Heart left ventricle (tissue), 16 donors: ENCODE measurements around the gene BLOC1S1. TPM values are rescaled to one million over a fixed set of nuclear protein-coding genes. Genes with fewer than 3 reads are reported as not detected.

Experiments used
- ATAC-seq, 4 donors: fragments of 200-7000 bp; cut with Tn5 transposase; one replicate each; pipeline ENCODE4 v1.9.1; 2020 to 2022; ENCODE audit warnings: moderate library complexity in 4 of 4, mild to moderate bottlenecking in 3 of 4, moderate number of reproducible peaks in 1 of 4
- DNase-seq, 5 donors: peaks; one replicate each; pipeline ENCODE4 v3.0.0-alpha.2; 2020
- H3K27ac ChIP-seq, 12 donors: fragments of 200-600 bp; sonication (generic) in 4 of 12; one replicate each; pipeline versions ENCODE4 v1.5.0 to v1.8.0; 2016 to 2022; ENCODE audit warnings: mild to moderate bottlenecking in 2 of 12
- H3K27me3 ChIP-seq, 9 donors: fragments of 200-600 bp; sonication (generic) in 2 of 9; one replicate each; pipeline versions ENCODE4 v1.5.1 to v1.8.0; 2016 to 2022; ENCODE audit warnings: mild to moderate bottlenecking in 3 of 9
- H3K36me3 ChIP-seq, 9 donors: fragments of 200-600 bp; sonication (generic) in 2 of 9; one replicate each; pipeline versions ENCODE4 v1.5.0 to v1.8.0; 2018 to 2022; ENCODE audit warnings: mild to moderate bottlenecking in 2 of 9
- H3K4me1 ChIP-seq, 12 donors: fragments of 200-600 bp; sonication (generic) in 4 of 12; one replicate each; pipeline versions ENCODE4 v1.5.0 to v1.8.0; 2016 to 2022; ENCODE audit warnings: mild to moderate bottlenecking in 3 of 12
- H3K4me3 ChIP-seq, 12 donors: fragments of 200-600 bp; sonication (generic) in 4 of 12; one replicate each; pipeline versions ENCODE4 v1.5.0 to v1.8.0; 2017 to 2022; ENCODE audit warnings: mild to moderate bottlenecking in 9 of 12, moderate library complexity in 4 of 12
- H3K9me3 ChIP-seq, 12 donors: fragments of 200-600 bp; sonication (generic) in 4 of 12; one replicate each; pipeline versions ENCODE4 v1.5.0 to v1.8.0; 2016 to 2022; ENCODE audit warnings: mild to moderate bottlenecking in 1 of 12
- POLR2A ChIP-seq, 2 donors: fragments of 450-650 bp; IDR thresholded peaks; one replicate each; pipeline ENCODE4 v1.6.1; 2017; ENCODE audit warnings: antibody characterized with exemption in 2 of 2, mild to moderate bottlenecking in 2 of 2, moderate library complexity in 2 of 2
- WGBS, 4 donors: extraction: QIAGEN DNeasy Blood & Tissue Kit in 2 of 4; methylation state at CpG; one replicate each; pipeline versions ENCODE4 v1.1.5 to v1.1.7; 2013 to 2018; 5-methylcytosine and 5-hydroxymethylcytosine counted together
- intact Hi-C, 10 donors: fragments of 100-400 bp; cut with DNase I; formaldehyde crosslinking; loops; one replicate each; pipeline versions ENCODE4 v1.11.1 to v1.14.2; 2022
- polyA plus RNA-seq, 2 donors: library from polyadenylated mRNA; stranded (reverse); fragments of 200-250 nt; gene quantifications; one replicate each; pipeline ENCODE4 v1.2.3, GENCODE V29; 2013
- total RNA-seq, 9 donors: library from RNA; depleted of rRNA in 2 of 9; stranded (reverse); fragments of >200 nt in 2 of 9; fragmentation: NEBNext Ultra II Directional in 3 of 9; extraction: Animal tissue kit (Norgen Biotek cat#: 25700) in 3 of 9; gene quantifications; one replicate each; pipeline versions ENCODE4 v1.1.0 to v1.2.4, GENCODE V29; 2016 to 2023
- TF ChIP-seq, protein P1 (sequence below), 12 donors: fragments of 200-600 bp; sonication (generic) in 4 of 12; IDR thresholded peaks; one replicate each; pipeline versions ENCODE4 v1.5.0 to v1.8.0; 2018 to 2022; ENCODE audit warnings: antibody characterized with exemption in 12 of 12, mild to moderate bottlenecking in 5 of 12
- donor health status: ischemic (EF 13 %, LVEDD 7.1; RV severe dilation, severe dysfunction).
- donor health status: healthy with polysubstance abuse.
- donor health status: DM: no; HTN: yes; CAD: no.
- donor health status: DM: no; HTN: no; CAD: no.
- donor health status: ischemic (EF 25% LVEDD 6.9; RV normal size, moderate dysfunction).
- donor health status: ischemic (EF 25% LVEDD 5.7; RV mildly dilated, moderate dysfunction).
- donor health status: healthy.
- donor health status: DM: yes; HTN: yes; CAD: no.
- donor health status: ischemic (EF 35%, LVEDD 5.7; RV mildly dilated, moderate dysfunction).
- donor health status: nonischemic (EF 11% LVEDD 7.7; RV severe dilation, severe dysfunction).
- donor health status: DM: yes; HTN: yes; CAD: no.
- donor health status: PGD.
- donor health status: ischemic (EF 29% LVEDD 5.4; RV normal size, mild dysfunction).
- donor health status: nonischemic (EF 23%, LVEDD 6.1; RV moderate dilation, normal function).

The BLOC1S1 gene
- total and polyA plus RNA-seq, 11 donors: 71.3 to 314 (median 132) TPM

DNA sequence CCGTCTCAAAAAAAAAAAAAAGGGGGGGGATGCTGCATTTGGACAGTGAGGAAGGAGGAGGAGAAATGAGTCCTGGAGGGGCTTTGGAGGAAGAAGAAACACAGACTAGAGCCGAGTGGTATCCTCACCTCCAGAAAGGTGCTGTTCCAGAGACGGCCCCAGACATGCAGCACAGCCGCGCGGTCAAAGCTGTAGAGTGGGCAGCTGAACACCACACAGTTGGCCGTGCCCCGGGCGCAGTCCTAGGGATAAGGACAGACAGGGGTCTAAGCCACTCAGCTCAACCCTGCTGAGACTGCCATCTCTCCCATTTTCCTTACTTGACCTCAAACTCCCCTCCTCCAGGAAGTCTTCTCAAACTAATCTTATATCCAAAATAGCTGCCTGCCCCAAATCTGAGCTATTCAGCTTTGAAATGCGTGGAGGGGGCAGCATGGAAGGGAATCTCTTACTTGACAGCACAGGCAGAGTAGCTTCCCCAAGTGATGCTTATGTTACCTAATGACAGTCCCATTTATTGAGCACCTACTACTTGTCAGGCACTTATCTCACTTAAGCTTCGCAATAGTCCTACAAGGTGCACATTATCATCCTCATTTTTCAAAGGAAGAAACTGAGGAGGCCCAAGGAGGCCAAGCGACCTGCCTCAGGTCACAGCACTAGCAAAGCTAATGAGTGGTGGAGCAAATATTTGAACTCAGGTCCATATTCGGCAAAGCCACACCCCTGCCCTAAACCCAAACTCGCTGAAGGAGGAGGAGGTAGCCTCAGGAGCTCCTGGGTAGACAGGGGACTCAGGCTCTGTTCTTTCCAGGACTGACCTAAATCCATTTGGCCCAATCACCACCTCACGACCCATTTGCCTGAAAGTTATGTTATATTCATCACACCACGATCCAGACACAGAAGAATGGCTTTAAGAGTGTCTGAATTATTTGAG is 26.9 kb upstream of the BLOC1S1 start:
- DNase-seq: no peak
- Histone ChIP-seq H3K27me3 (no peaks in the 10 kb centered on the region), H3K4me1 (no peaks in the 10 kb centered on the region), H3K27ac (no peak overlapping the region), H3K9me3 (no peaks in the 10 kb centered on the region), H3K4me3 (no peak overlapping the region), H3K36me3 (peaks cover 0 to 78% (median 48%) of the 10 kb centered on the region in 9 donors)
- ATAC-seq: no peak
- TF ChIP-seq POLR2A (IDR thresholded peaks at IDR 0.05): no peak
- TF ChIP-seq, protein P1, sequence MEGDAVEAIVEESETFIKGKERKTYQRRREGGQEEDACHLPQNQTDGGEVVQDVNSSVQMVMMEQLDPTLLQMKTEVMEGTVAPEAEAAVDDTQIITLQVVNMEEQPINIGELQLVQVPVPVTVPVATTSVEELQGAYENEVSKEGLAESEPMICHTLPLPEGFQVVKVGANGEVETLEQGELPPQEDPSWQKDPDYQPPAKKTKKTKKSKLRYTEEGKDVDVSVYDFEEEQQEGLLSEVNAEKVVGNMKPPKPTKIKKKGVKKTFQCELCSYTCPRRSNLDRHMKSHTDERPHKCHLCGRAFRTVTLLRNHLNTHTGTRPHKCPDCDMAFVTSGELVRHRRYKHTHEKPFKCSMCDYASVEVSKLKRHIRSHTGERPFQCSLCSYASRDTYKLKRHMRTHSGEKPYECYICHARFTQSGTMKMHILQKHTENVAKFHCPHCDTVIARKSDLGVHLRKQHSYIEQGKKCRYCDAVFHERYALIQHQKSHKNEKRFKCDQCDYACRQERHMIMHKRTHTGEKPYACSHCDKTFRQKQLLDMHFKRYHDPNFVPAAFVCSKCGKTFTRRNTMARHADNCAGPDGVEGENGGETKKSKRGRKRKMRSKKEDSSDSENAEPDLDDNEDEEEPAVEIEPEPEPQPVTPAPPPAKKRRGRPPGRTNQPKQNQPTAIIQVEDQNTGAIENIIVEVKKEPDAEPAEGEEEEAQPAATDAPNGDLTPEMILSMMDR (IDR thresholded peaks at IDR 0.05): no peak
- 86 to 92% (median 90%) methylated on average over 16 of the region's 16 CpGs for WGBS, 4 donors
- intact Hi-C loops: no loop called here

DNA sequence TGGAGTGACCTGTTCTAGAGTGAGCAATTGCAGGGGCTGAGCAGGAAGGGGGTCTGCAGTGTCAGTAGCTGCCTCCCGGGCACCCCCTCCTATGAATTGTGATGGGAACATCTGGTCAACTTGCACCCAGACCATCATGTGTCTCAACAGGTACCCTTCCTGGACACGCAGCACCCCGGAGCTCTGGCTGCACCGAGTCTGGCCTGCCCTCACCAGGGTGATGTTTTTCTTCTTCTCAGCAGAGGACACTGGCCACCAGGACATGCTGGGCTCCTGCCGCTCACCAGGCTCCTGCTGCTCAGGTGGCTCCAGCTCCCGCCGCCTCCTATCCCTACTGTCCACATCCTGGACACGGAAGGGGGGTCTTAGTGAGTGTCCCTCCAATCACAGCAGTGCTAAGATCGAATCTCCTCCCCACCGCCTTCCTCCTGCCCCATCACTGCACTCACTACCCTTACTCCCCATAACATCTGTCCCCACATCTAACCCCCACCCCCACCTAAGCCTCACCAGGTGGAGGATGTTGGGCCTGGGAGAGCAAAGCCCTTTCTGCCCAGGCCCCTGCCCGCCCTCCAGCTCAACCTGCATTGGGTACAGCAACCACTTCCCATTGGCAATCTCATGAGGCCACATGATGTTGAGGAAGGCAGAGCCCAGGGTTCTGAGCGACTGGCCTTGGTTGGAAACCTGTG is 23.1 kb upstream of the BLOC1S1 start:
- no peaks in the 10 kb centered on the region for H3K9me3 ChIP-seq
- WGBS, 4 donors: 91 to 95% (median 94%) methylated on average over 12 of the region's 12 CpGs
- peaks cover 0 to 85% (median 71%) of the 10 kb centered on the region in 9 donors for H3K36me3 ChIP-seq
- no peak overlapping the region for H3K27ac ChIP-seq
- DNase-seq (no peak), ATAC-seq (no peak)
- H3K27me3 ChIP-seq: no peaks in the 10 kb centered on the region
- no peaks in the 10 kb centered on the region for H3K4me1 ChIP-seq
- TF ChIP-seq POLR2A (IDR thresholded peaks at IDR 0.05): no peak
- TF ChIP-seq, protein P1 (IDR thresholded peaks at IDR 0.05): no peak
- intact Hi-C loops: no loop called here
- no peak overlapping the region for H3K4me3 ChIP-seq

DNA sequence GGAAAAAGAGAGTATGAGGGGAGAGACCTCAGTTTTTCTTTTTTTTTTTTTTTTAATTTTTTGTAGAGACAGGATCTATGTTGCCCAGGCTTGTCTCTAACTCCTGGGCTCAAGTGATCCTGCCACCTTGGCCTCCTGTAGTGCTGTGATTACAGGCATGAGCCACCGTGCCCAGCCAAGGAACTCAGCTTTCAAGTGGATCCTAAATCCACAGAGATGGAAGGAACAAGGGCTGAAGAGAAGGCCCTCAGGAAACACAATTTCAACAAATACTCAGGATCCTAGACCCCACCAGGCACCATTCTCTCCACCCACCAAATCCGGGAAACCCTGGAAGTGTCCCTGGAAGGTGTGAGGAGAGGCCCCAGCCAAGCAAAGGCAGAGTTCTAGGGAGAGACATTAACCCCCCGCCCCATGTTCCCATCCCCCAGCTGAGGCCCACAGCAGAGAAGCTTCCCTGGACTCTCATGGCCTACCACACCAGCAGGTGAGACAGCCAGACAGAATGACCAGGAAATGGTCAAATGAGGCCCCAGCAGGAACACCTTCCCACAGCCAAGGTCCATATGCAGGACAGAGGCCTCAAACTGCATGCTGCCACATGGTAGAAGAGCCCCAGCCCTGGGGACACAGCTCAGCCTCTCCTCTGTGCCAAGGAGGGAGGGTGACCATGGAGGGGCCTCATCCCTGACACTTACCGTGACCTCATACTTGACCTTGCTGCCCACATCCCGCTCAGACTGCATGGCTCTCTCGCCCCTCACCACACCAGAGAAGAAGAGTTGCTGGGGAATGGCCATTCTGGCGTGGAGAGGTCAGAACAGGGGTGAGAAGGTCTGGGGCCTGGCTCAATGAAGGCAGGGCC is 22.3 kb upstream of the BLOC1S1 start:
- Histone ChIP-seq H3K4me3 (no peak overlapping the region), H3K36me3 (peaks cover 0 to 85% (median 66%) of the 10 kb centered on the region in 9 donors), H3K9me3 (no peaks in the 10 kb centered on the region), H3K27ac (no peak overlapping the region), H3K27me3 (no peaks in the 10 kb centered on the region), H3K4me1 (no peaks in the 10 kb centered on the region)
- WGBS, 4 donors: 90 to 98% (median 92%) methylated on average over 4 to 7 of the region's 7 CpGs
- intact Hi-C loops: no loop called here
- DNase-seq (no peak), ATAC-seq (peak in 1 of 4 donors; percentile 1)
- TF ChIP-seq, protein P1 (IDR thresholded peaks at IDR 0.05): no peak
- no peak for TF ChIP-seq POLR2A (IDR thresholded peaks at IDR 0.05)
